ENCODE measurements around the gene FUBP3. TPM values are rescaled to one million over a fixed set of nuclear protein-coding genes. Genes with fewer than 3 reads are reported as not detected.
"Not testable (repeated sequence)": the region's sequence is repeated elsewhere in the genome, so short reads cannot be mapped to it uniquely, and the experiment has no call there.

Gene FUBP3

GRCh38 chr9:130685104-130685503, 105.7 kb downstream of the FUBP3 start:
- Histone ChIP-seq H3K27me3 (ENCODE audit: insufficient read depth, poor library complexity, severe bottlenecking) (peaks cover 4% of the 10 kb centered on the region), H3K27ac (replicated peaks) (no peak overlapping the region), H3K4me3 (replicated peaks; ENCODE audit: insufficient read depth, low read length) (no peak overlapping the region)
- DNase-seq (ENCODE audit: low read depth in 1 of 2, low spot score in 1 of 2), result no peak
- TF ChIP-seq, protein P1, sequence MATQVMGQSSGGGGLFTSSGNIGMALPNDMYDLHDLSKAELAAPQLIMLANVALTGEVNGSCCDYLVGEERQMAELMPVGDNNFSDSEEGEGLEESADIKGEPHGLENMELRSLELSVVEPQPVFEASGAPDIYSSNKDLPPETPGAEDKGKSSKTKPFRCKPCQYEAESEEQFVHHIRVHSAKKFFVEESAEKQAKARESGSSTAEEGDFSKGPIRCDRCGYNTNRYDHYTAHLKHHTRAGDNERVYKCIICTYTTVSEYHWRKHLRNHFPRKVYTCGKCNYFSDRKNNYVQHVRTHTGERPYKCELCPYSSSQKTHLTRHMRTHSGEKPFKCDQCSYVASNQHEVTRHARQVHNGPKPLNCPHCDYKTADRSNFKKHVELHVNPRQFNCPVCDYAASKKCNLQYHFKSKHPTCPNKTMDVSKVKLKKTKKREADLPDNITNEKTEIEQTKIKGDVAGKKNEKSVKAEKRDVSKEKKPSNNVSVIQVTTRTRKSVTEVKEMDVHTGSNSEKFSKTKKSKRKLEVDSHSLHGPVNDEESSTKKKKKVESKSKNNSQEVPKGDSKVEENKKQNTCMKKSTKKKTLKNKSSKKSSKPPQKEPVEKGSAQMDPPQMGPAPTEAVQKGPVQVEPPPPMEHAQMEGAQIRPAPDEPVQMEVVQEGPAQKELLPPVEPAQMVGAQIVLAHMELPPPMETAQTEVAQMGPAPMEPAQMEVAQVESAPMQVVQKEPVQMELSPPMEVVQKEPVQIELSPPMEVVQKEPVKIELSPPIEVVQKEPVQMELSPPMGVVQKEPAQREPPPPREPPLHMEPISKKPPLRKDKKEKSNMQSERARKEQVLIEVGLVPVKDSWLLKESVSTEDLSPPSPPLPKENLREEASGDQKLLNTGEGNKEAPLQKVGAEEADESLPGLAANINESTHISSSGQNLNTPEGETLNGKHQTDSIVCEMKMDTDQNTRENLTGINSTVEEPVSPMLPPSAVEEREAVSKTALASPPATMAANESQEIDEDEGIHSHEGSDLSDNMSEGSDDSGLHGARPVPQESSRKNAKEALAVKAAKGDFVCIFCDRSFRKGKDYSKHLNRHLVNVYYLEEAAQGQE (IDR thresholded peaks at IDR 0.05; ENCODE audit: insufficient replicate concordance, low read depth), result no peak
- no peak for TF ChIP-seq CTCF (IDR thresholded peaks at IDR 0.05; ENCODE audit: insufficient read depth, low read length)
- TF ChIP-seq GABPA (IDR thresholded peaks at IDR 0.05; ENCODE audit: low read depth), result no peak
- no peak for TF ChIP-seq SPI1 (IDR thresholded peaks at IDR 0.05; ENCODE audit: borderline replicate concordance, low read depth)
- TF ChIP-seq POLR2AphosphoS5 (IDR thresholded peaks at IDR 0.05; ENCODE audit: low read depth), result no peak

DNA sequence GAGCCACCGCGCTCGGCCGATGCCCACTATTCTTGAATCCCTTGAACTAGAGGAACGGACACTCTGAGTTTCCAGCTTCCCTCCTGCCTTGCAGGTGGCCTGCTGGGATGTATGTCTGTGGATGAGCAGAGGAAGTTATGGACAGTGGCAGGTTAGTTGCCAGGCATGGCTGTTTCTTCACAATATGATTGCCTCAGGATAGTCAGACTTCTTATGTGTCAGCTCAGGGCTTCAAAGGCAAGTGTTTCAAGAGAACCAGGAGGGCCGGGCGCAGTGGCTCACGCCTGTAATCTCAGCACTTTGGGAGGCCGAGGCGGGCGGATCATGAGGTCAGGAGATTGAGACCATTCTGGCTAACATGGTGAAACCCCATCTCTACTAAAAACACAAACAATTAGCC, 106.6 kb downstream of the FUBP3 start:
- H3K4me3 ChIP-seq (replicated peaks; ENCODE audit: insufficient read depth, low read length); H3K27me3 ChIP-seq (ENCODE audit: insufficient read depth, poor library complexity, severe bottlenecking); H3K27ac ChIP-seq (replicated peaks); DNase-seq (ENCODE audit: low read depth in 1 of 2, low spot score in 1 of 2): not testable (repeated sequence)

GRCh38 chr9:130687615-130688014, 108.2 kb downstream of the FUBP3 start:
- TF ChIP-seq, protein P1 (IDR thresholded peaks at IDR 0.05; ENCODE audit: insufficient replicate concordance, low read depth), result no peak
- no peak for TF ChIP-seq GABPA (IDR thresholded peaks at IDR 0.05; ENCODE audit: low read depth)
- TF ChIP-seq POLR2AphosphoS5 (IDR thresholded peaks at IDR 0.05; ENCODE audit: low read depth), result no peak
- TF ChIP-seq CTCF (IDR thresholded peaks at IDR 0.05; ENCODE audit: insufficient read depth, low read length), result no peak
- TF ChIP-seq SPI1 (IDR thresholded peaks at IDR 0.05; ENCODE audit: borderline replicate concordance, low read depth), result no peak
- Histone ChIP-seq H3K4me3 (replicated peaks; ENCODE audit: insufficient read depth, low read length) (no peak overlapping the region), H3K27ac (replicated peaks) (no peak overlapping the region), H3K27me3 (ENCODE audit: insufficient read depth, poor library complexity, severe bottlenecking) (no peaks in the 10 kb centered on the region)
- no peak for DNase-seq (ENCODE audit: low read depth in 1 of 2, low spot score in 1 of 2)

Small RNA genes lying within 50 kb of the gene (microRNA-seq; reads per million reads assigned to microRNA genes)
- gene MIR6856, result not detected
